AG08396 (cell line): ENCODE results near the gene GRK3.
A peak's percentile ranks its signal among the peaks of the same experiment; 100 is the strongest.

Source experiments
- DNase-seq: peaks from one replicate; pipeline ENCODE4 v3.0.0; 2012; ENCODE audit warnings: low spot score, mixed read lengths

GRK3 gene

DNA sequence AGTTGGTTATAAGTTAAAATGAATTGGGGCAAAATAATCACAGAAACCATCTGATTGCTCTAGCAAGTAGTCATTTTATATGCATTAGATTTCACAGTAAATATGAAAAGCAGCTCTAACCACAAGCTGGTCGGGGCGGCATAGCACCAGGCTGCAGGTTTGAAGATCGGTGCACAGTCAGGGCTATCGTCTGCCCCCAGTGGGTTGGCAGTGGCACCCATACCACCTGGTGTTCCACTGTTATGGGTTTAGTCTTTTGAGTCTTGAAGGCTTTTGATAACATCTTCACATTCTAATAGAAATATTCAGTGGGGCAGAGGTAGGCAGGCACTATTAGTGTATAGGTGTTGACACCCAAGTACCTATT, 62.1 kb downstream of the GRK3 start:
- DNase-seq: no peak

DNA sequence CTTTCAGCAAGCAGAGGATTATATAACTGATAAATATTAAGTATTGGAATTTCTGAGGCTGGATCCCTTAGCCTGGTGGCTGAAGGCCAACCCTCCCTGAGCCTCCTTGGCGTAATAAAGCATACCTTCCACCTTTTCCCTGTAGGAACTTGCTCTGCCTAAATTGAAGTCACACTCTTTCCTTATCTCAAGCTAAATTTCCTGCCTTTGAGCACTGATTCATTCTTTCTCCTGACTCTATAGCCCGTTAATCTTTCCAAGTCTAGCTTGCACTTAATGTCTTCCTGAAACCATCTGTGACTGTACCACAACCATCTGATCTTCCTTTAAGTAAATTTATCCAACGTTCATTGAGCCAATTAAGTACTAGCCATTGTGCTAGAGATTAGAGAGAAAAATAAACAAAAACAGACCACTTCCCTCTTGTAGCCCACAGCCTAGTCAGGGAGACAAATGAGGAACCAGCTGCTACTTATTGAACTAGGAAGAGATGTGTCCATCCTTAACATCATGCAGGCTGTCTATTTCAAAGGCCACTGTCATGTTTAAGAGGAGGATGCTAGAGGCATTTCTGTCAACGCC, 62.9 kb downstream of the GRK3 start:
- no peak for DNase-seq

DNA sequence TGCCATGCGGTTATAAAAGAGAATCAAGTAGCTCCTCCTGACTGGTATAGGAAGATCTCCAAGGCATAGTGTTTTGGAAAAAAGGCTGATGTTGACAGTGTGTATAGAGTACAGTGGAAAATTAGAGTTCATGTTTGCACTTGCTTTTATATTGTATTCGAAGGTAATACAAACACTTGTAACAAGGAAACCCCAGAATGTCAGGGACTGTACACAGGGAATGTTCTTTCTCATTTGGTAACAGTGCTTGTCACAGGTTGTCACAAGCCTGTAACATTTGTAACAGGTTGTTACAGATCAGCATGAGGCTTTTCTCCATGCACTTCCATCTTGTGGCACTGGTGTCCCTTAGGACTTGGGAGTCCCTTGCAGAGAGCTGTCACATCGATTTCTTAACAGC, 64.0 kb downstream of the GRK3 start:
- DNase-seq: no peak

DNA sequence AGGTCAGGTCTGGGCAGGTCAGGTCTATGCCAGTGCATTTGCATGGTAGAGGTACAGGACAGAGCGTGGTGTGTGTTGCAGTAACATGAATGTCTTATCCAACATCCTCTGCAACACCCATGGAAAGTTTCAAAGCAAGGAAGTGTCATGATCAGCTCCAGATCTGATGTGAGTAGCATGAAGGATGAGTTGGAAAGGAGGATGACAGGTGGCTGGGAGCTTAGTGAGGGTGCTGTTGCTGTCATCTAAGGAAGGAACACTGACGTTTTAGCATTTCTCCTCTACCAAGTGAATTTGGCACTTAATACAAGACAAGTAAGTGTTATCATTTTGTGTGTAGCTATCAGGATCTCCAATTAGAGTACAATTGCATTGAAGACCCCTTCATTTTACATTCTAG, 65.1 kb downstream of the GRK3 start:
- DNase-seq: no peak

DNA sequence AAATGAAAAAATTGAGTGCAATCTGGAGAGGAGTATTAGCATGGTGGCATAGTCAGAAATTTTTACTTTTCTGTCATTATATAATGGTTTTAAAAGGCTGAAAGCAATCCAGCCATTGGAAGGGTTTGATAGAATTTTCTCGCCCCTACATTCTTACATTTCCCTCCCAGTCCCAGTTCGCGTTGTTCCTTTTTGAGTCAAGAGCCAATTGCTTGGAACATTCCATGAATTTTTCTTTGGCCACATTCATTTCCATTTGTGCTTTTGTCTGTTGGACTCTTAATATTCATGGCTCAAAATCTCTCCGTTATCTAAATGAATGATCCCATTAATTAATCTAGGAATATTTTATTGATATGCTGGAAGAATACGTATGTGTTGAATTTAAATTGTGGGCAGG, 66.0 kb downstream of the GRK3 start:
- DNase-seq: no peak

DNA sequence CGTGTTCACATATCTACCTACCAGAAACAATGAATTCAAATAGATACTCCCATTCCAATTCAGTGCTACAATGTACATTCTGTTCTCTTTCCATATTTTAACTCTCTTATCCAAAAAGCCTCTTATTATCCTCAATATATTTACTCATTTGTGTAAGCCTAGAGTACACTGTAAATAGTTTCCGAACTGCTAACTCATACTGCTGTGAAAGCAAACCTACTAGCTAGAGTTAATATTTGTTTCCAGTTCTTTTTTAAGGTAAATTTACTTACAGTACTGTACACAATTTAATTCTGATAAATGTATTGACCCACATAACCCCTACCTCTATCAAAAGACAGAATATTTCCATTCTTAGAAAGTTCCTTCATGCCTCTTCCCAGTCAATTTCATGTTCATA, 71.8 kb downstream of the GRK3 start:
- no peak for DNase-seq

DNA sequence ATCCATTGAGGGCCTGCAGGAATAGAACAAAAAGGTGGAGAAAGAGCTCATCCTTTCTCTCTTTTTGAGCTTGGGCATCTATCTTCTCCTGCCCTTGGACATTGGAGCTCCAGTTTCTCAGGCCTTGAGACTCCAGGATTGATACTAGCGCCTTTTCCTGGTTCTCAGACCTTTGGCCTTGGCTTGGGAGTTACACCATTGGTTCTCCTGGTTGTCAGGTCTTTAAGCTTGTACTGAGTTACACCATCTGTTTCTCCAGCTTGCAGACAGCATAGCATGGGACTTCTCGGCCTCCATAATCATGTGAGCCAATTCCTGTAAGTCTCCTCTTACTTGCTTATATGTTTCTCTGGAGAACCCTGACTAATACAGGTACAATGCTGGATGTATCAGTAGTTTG, 72.6 kb downstream of the GRK3 start:
- no peak for DNase-seq

DNA sequence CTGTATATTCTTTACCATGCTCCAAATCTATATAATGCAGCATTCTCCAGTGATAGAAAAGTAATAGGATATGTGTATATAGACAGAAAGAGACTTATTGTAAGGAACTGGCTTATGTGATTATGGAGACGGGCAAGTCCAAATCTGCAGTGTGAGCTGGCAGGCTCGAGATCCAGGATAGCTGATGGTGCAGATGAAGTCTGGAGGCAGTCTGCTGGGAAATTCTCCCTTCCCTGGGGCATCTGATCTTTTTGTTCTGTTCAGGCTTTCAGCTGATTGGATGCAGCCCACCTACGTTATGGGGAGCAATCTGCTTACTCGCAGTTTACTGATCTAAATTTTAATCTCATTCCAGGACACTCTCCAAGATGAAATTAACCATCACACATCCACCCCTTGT, 73.2 kb downstream of the GRK3 start:
- no peak for DNase-seq

DNA sequence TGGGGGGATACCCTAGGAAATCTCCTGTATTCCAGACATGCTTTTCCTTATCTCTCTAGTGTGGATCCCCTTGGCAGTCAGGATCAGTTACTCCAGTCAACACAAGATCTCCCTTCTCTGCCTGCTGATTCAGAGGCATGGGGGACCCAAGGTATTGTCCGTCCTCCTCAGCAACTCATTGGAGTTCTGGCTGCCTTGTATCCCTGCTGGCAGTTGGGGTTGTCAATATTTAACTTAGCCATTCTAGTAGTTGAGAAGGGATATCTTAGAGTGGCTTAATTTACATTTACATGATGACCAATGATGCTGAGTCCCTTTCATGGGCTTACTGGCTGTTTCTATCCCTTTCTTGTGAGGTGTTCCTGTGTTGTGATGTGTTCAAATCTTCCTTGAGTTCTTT, 74.2 kb downstream of the GRK3 start:
- DNase-seq: no peak

DNA sequence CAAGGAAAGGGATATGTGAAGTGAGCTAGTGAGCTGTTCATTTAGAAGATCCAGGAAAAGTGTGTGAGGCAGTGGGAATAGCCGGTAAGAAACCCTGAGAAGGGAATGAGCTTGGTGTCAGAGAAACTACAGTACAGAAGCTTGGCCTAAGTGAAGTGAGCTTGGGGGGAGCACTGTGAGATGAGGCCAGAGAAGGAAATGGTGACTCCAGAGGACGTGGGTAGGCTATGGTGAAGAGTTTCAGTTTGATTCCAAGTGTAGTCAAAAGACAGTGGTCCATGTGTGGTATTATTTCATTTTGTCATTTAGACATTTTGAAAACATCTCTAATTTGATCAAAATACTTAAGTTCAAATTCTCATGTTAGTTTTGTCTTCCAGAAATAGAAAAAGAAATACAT, 77.2 kb downstream of the GRK3 start:
- no peak for DNase-seq

DNA sequence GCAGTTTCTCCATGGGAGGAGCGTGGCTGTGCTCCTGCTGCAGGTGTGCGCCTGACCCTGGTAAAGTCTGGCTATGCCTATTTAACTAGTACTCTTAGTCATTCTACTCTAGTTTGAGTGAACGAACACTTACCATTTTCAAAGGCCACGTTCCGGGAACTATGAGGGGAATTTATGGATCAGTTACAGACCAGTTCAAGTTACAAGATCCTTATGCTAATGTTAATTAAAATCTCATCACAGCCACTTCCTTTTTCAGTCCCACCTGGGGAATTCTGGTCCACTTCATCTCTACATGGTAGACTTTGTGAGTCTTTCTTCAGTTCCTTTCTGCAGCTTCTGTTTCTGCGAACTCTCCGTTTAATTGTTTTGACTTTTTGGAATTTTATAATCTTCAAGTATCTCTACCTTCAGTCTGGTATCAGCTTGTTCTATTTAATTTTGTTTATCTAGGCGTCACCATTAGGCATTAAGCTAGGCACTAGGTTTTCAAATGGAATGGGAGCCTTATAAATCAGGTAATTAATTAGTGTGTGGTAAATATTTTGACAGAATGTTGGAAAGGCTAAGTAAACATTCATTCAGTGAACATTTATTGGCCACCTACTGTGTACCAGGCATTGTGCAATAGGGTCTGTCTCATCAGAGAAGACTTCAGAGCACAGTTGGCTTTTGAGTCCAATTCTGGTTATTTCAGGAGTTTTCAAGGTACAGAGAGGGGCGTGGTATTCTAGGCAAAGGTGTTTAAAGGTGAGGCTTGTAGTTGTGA, 78.9 kb downstream of the GRK3 start:
- DNase-seq: no peak

DNA sequence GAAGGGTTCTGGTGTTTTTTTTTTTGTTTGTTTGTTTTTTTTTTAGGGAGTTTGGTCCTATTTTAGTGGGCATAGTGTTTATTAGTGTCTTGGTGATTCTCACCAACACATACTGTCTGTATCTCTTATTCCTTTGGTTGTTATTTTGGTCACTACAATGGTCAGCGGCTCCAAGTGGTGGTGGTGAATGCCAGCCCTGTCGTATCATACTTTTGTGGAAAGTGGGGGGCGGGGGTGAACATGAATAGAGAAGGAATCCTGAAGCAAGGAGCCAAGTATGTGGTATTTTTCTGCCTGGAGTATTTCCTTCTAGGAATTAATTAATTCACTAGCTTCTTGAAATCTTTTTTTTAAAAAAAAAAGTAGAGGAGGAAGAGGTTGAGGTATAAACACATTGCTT, 79.6 kb downstream of the GRK3 start:
- peak; percentile 20 for DNase-seq

DNA sequence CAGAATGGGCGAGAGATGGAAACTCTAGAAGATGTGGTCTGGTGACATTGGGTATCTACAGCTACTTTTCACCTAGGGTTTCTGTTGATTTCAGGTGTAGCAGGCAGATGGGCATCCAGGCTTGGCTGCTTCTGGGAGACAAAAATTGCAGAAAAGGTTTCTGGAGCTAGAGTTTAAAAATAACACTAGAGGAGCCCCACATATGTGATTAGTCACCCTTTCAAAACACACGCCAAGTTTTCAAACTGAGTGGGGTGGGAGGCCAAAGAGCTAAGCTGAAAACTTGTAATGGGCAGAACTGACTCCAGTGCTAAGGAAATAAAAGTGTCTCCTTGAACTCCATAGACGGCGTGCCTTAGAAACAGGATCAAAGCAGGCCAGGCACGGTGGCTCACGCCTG, 80.8 kb downstream of the GRK3 start:
- peak; percentile 23 for DNase-seq

DNA sequence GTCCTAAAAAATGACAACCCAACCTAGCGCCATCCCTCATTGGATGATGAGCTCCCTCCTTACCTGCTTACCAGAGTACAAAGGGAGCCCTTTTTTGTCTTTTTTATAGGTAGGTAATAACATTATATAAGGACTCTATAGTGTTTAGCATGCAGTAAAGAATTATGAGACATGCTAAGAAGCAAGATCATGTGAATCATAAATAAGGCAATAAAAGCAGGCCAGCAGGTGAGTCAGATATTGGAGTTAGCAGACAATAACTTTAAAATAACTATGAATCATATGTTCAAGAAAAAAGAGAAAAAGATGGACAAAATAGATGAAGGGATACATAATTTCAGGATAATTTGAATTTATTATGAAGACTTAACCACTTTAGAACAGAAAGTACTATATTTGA, 81.5 kb downstream of the GRK3 start:
- DNase-seq: no peak

DNA sequence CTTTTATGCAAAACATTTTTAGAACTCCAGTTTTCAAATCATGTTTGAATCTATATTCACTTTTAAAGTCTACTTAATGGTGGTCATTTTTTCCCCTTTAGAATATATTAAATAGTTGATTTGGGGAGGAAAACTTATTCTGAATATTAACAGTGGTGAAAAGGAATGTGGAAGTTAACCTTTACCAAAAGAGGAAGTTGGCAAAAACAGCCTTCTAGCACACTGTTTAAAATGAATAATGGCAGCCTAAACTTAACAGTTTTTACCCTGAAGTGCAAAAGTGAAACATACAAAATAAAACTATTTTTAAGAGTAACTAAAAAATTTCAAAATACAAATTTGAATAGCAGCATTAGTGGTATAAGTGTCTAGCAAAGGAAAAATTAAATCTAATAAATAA, 86.4 kb downstream of the GRK3 start:
- DNase-seq: no peak

DNA sequence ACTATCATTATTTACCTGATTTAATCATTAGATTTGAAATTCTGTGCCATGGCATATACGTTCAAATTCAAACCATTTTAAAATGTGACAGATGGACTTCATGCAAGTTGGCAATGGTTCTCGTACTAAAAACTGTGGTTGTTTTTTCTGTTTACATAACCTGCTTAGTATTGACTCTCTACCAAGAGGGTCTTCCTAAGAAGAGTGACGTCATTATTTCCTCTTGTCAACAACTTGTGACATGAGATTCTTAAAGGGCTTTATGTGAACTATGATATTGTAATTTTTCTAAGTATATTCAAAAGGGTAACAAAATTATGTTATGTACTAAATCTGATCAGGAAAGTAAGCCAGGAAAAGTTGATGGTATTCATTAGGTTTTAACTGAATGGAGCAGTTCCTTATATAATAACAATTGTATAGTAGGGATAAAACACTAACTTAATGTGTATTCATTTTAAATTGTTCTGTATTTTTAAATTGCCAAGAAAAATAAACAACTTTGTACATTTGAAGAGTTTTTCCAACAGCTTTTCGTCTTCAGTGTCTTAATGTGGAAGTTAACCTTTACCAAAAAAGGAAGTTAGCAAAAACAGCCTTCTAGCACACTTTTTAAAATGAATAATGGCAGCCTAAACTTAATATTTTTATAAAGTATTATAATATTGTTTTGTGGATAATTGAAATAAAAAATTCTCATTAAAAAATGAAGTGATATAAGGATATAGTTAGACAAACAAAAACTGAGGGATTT, 87.0 kb downstream of the GRK3 start:
- DNase-seq: no peak

DNA sequence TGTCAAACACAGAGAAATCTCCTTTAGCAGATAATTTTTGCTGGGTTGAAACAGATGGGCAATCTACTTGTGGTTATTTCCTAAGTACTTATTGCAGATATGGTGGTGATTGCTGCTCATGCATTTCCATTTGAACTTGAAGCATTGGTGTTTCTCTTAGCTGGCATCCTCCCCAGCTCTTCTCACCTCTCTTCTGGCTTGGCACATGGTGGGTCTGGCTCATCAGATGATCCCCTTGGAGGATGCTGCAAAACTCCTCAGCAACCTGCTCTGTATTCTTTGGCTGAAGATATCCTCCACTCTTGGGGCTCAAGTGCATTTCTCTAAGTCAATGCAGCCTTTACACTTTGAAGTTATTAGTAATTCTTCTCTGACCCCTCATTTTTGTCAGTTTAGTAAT, 90.2 kb downstream of the GRK3 start:
- no peak for DNase-seq

DNA sequence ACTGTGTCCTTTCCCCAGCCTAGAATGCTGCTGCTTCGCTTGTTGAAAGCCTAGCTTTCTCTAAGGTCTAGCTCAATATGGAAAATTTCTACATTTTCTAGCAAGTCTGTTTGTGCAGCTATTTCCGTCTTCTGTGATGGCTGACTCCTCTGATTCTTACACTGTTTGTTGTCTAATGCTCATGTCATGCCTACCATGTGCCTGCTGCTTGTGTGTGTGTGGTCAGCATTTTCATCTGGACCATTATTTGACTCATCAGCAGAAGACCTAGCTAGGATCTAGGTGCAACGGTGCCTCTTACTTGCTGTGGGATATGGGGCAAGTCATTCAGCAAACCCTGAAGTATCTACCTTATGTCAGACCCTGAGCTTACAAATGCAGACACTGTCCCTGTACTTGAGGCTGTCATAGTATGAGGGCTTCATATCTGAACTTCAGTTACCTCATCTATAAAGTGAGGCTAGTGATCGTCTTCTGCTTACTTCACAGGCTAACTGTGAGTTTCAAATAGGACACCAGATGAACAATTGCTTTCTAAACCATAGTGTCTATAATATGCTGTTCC, 91.0 kb downstream of the GRK3 start:
- DNase-seq: no peak

DNA sequence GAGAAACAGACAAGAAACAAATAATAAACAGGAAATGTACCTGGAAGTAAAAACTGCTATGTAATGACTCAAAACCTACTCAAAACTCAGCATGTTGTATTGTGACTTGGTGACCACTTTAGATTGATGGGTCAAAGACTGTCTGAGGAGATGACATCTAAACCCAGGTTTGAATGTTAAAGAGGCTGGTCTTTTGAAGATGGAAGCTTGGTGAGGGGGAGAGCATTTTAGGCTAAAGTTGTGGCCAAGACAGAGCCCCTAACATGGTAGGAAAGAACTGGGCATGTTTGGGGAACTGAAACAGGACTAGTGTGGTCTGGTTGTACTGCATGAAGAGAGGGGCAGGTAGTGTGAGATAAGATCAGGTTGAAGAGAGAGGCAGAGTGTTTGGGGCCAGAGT, 92.2 kb downstream of the GRK3 start:
- no peak for DNase-seq

DNA sequence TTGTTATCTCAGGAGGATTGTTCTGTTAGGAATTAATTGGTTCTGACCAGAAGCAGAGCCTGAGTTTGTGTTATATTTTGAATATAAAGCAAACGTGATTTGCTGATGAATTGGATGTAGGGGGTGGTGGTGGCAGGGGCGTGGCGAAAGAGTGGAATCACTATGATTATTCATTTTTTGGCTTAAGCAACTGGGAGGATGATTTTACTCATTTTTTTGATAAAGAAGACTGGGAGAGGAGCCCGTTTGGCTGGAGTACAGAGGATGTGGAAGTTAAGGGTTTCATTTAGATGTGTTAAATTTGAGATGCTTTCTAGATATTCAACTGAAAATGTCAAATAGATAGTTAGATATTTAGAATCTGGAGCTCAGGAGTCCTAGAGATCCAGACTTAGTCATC, 94.2 kb downstream of the GRK3 start:
- DNase-seq: no peak

DNA sequence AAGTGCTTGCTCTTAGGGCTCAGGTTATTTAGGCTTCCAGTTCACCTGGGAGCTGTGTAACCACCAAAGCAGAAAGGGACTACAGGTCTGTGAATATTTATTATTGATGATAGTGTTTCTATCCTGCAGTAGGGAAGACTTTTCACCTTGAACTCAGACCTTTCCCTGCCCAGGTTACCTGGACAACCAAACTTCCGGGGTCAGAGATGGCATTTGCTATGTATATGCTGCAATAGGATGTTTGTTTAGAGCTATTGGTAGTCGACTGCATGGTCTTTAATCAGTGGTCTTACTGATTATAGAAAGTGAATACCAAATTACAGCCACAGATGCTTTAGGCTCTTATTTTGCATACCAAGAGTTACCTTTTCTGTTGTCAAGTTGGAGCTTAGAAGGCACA, 94.9 kb downstream of the GRK3 start:
- no peak for DNase-seq

DNA sequence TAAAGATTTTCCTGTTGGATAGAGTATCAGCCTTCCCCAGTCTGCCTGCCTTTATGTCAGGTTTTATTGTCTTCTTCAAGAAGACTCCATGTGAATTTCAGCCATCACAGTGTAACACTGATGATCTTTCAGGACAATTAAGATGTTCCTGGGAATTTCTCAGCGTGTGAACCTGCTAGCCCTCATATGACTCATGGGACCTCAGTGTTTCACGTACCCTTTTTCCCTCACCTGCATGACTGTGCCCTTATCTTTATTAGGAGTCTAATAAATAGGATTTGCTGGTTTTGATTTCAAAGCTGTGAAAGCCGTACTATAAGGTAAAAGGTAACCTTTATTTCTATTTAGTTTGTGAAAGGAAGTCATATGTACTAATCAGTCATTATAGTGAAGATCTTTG, 95.9 kb downstream of the GRK3 start:
- no peak for DNase-seq

DNA sequence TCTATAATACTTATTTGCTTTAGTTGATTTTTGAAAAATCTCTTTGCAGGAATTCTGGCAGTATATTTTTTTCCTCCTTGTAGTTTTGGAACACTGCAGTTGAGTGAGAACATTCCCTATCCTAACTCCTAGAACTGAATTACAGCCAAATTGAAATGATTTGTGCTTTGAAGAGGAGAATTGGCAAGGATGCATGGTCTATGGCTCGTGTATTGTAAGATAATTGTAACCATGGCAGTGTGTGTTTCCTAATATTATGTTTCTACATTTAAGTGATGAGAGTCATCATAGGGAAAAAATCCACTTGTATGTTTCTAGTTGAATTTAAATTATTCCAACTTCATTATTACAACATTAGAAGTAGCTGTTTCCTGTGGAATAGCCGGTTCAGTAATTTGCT, 96.6 kb downstream of the GRK3 start:
- no peak for DNase-seq
